NB4 (cell line): ENCODE data around the gene BARX1.

Source experiments
- MYC ChIP-seq: IDR thresholded peaks from 2 replicates; pipeline ENCODE4 v1.6.1; 2011; ENCODE audit warnings: low read depth, low read length
- POLR2A ChIP-seq: IDR thresholded peaks from 2 replicates; pipeline ENCODE4 v1.6.1; 2011; ENCODE audit warnings: mild to moderate bottlenecking; ENCODE audit not compliant: insufficient read length; ENCODE audit errors: extremely low read depth
- TF ChIP-seq, protein P1 (sequence below): IDR thresholded peaks from one replicate; pipeline ENCODE4 v1.5.1; 2012; ENCODE audit warnings: low read depth, low read length
- TF ChIP-seq, protein P2 (sequence below): IDR thresholded peaks from 2 replicates; pipeline ENCODE4 v1.6.1; 2011; ENCODE audit warnings: low read depth, low read length

DNA sequence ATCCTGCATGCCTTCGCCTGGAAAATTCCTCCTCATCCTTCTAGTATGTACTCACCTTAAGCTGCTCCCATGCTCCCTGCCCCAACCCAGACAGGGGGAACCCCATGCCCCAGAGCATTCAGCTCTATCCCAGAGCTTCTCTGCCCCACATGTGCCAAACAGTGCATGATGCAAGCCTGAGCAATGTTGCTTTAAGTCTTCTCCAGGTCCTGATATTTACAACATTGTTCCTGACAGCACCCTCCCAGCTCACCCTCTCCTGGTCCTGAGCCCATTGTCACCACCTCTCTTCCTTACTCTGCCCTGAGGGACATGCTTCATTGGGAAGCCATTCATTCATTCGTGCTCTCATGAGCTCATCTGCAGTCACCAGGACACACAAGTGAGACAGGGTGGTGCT lies 23.4 kb upstream of the BARX1 start:
- TF ChIP-seq, protein P1, sequence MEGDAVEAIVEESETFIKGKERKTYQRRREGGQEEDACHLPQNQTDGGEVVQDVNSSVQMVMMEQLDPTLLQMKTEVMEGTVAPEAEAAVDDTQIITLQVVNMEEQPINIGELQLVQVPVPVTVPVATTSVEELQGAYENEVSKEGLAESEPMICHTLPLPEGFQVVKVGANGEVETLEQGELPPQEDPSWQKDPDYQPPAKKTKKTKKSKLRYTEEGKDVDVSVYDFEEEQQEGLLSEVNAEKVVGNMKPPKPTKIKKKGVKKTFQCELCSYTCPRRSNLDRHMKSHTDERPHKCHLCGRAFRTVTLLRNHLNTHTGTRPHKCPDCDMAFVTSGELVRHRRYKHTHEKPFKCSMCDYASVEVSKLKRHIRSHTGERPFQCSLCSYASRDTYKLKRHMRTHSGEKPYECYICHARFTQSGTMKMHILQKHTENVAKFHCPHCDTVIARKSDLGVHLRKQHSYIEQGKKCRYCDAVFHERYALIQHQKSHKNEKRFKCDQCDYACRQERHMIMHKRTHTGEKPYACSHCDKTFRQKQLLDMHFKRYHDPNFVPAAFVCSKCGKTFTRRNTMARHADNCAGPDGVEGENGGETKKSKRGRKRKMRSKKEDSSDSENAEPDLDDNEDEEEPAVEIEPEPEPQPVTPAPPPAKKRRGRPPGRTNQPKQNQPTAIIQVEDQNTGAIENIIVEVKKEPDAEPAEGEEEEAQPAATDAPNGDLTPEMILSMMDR = no peak
- no peak for TF ChIP-seq POLR2A
- TF ChIP-seq, protein P2, sequence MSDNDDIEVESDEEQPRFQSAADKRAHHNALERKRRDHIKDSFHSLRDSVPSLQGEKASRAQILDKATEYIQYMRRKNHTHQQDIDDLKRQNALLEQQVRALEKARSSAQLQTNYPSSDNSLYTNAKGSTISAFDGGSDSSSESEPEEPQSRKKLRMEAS = no peak
- TF ChIP-seq MYC = no peak
